Hepatocyte (in vitro differentiated cells): ENCODE data around the gene INS. TPM values are rescaled to one million over a fixed set of nuclear protein-coding genes. Genes with fewer than 3 reads are reported as not detected.
A peak's percentile ranks its signal among the peaks of the same experiment; 100 is the strongest.

Source experiments
- DNase-seq: peaks from one replicate; pipeline ENCODE4 v3.0.0-alpha.2; 2016; ENCODE audit warnings: low spot score
- H2AFZ ChIP-seq: fragments of 200-600 bp; sonication (generic); 2 replicates; pipeline ENCODE4 v1.6.0; 2016; ENCODE audit warnings: antibody characterized with exemption, mild to moderate bottlenecking
- H3K27ac ChIP-seq: fragments of 200-600 bp; sonication (generic); 2 replicates; pipeline ENCODE4 v1.5.1; 2016; ENCODE audit warnings: mild to moderate bottlenecking
- H3K27me3 ChIP-seq: fragments of 200-600 bp; sonication (generic); 2 replicates; pipeline ENCODE4 v1.6.1; 2016
- H3K36me3 ChIP-seq: fragments of 200-600 bp; sonication (generic); replicated peaks from 2 replicates; pipeline ENCODE4 v1.5.1; 2016; ENCODE audit warnings: low read depth; ENCODE audit not compliant: insufficient read depth
- H3K4me1 ChIP-seq: fragments of 200-600 bp; sonication (generic); 2 replicates; pipeline ENCODE4 v1.5.1; 2016; ENCODE audit warnings: mild to moderate bottlenecking, moderate library complexity; ENCODE audit not compliant: insufficient read depth
- H3K4me2 ChIP-seq: fragments of 200-600 bp; sonication (generic); 2 replicates; pipeline ENCODE4 v1.6.0; 2016
- H3K4me3 ChIP-seq: fragments of 200-600 bp; sonication (generic); 2 replicates; pipeline ENCODE4 v1.5.1; 2016; ENCODE audit warnings: mild to moderate bottlenecking
- H3K79me2 ChIP-seq: fragments of 200-600 bp; sonication (generic); 2 replicates; pipeline ENCODE4 v1.6.0; 2017; ENCODE audit warnings: mild to moderate bottlenecking
- H3K9me2 ChIP-seq: fragments of 200-600 bp; sonication (generic); replicated peaks from 2 replicates; pipeline ENCODE4 v1.6.0; 2017; ENCODE audit warnings: mild to moderate bottlenecking; ENCODE audit not compliant: insufficient read depth
- H3K9me3 ChIP-seq: fragments of 200-600 bp; sonication (generic); 2 replicates; pipeline ENCODE4 v1.5.1; 2016; ENCODE audit warnings: low read depth, mild to moderate bottlenecking
- H4K20me1 ChIP-seq: fragments of 200-600 bp; sonication (generic); 2 replicates; pipeline ENCODE4 v1.6.0; 2016; ENCODE audit warnings: mild to moderate bottlenecking; ENCODE audit not compliant: insufficient read depth, poor library complexity, severe bottlenecking
- CTCF ChIP-seq: fragments of 200-600 bp; sonication (generic); IDR thresholded peaks from 2 replicates; pipeline ENCODE4 v1.5.1; 2016; ENCODE audit warnings: antibody characterized with exemption, mild to moderate bottlenecking; ENCODE audit not compliant: poor library complexity
- EZH2 ChIP-seq: fragments of 200-600 bp; sonication (generic); IDR thresholded peaks from 2 replicates; pipeline ENCODE4 v1.6.1; 2016; ENCODE audit warnings: antibody characterized with exemption, mild to moderate bottlenecking, borderline replicate concordance
- EZH2phosphoT487 ChIP-seq: fragments of 200-600 bp; sonication (generic); IDR thresholded peaks from one replicate; pipeline ENCODE4 v1.6.1; 2018; ENCODE audit warnings: antibody characterized with exemption, mild to moderate bottlenecking, low read depth, moderate library complexity; ENCODE audit not compliant: unreplicated experiment, severe bottlenecking
- WGBS: methylation state at CpG from one replicate; pipeline ENCODE4 v1.1.6; 2016; ENCODE audit warnings: low lambda C conversion rate; ENCODE audit errors: missing lambda C conversion rate; 5-methylcytosine and 5-hydroxymethylcytosine counted together
- polyA plus RNA-seq: library from polyadenylated mRNA; unstranded; fragments of >200 nt; fragmentation: Nextera tagmentation; extraction: Ambion mirVana; gene quantifications from 2 replicates; pipeline ENCODE4 v1.2.1, GENCODE V29; 2016
- total RNA-seq: library from RNA; depleted of rRNA; stranded (reverse); fragments of >200 nt; gene quantifications from 2 replicates; pipeline ENCODE4 v1.2.3, GENCODE V29; 2014

The INS gene
- total and polyA plus RNA-seq, 2 experiments from 2014 or later = not detected

GRCh38 chr11:2209370-2209801 lies 48.4 kb upstream of the INS start:
- Histone ChIP-seq H3K27ac (no peak overlapping the region), H2AFZ (no peak overlapping the region), H3K9me3 (no peaks in the 10 kb centered on the region), H4K20me1 (no peaks in the 10 kb centered on the region), H3K36me3 (no peaks in the 10 kb centered on the region), H3K27me3 (no peaks in the 10 kb centered on the region), H3K4me3 (no peak overlapping the region), H3K79me2 (no peaks in the 10 kb centered on the region), H3K4me1 (peaks cover 38% of the 10 kb centered on the region), H3K4me2 (no peak overlapping the region), H3K9me2 (no peaks in the 10 kb centered on the region)
- 93% methylated on average over 9 of the region's 11 CpGs for WGBS
- TF ChIP-seq EZH2phosphoT487 = no peak
- TF ChIP-seq CTCF = no peak
- no peak for TF ChIP-seq EZH2
- no peak for DNase-seq

DNA sequence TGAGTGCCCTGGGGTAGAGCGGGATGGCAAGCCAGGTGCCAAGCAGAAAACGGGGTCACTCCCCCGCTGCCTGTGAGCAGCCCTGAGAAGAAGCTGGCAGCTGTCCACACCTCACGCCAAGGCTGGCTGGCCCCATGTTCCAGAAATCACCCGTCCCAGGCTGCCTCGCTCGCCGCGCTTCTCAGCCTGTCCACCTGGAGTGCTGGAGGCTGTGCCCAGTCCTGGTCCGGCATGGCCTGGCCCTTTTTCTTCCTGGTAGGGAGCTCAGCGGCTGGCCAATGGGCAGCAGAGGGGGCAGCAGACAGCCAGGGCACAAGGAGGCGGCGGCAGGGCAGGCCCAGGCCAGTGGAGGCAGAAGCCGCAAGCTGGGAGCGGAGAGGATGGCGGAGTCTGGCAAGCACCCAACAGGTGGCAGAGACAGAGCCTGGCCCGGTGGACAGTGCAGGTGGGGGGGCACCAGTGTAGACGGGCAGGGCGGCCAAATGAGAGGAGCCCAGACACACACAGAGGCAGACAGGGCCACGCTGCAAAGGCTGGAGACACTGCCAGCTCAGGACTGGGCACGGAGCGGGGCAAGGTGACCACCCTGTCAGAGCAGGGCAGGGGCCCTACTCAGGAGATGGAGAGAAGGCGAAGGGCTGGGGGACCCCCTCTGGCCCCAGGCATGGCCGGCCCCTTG lies 47.8 kb upstream of the INS start:
- Histone ChIP-seq H3K9me3 (no peaks in the 10 kb centered on the region), H4K20me1 (no peaks in the 10 kb centered on the region), H2AFZ (no peak overlapping the region), H3K79me2 (no peaks in the 10 kb centered on the region), H3K36me3 (no peaks in the 10 kb centered on the region), H3K27me3 (no peaks in the 10 kb centered on the region), H3K27ac (no peak overlapping the region), H3K9me2 (no peaks in the 10 kb centered on the region), H3K4me1 (peaks cover 34% of the 10 kb centered on the region), H3K4me2 (no peak overlapping the region), H3K4me3 (no peak overlapping the region)
- DNase-seq = no peak
- WGBS = 96% methylated on average over 24 of the region's 24 CpGs
- no peak for TF ChIP-seq EZH2
- TF ChIP-seq EZH2phosphoT487 = no peak
- peak; percentile 18 for TF ChIP-seq CTCF

- Histone ChIP-seq H2AFZ (no peak overlapping the region), H4K20me1 (no peaks in the 10 kb centered on the region), H3K9me3 (no peaks in the 10 kb centered on the region), H3K9me2 (no peaks in the 10 kb centered on the region), H3K4me2 (no peak overlapping the region), H3K27ac (no peak overlapping the region), H3K36me3 (no peaks in the 10 kb centered on the region), H3K27me3 (no peaks in the 10 kb centered on the region), H3K79me2 (no peaks in the 10 kb centered on the region), H3K4me1 (peaks cover 34% of the 10 kb centered on the region), H3K4me3 (no peak overlapping the region)
- 79% methylated on average over 23 of the region's 24 CpGs for WGBS
- TF ChIP-seq EZH2phosphoT487 = no peak
- no peak for TF ChIP-seq EZH2
- no peak for TF ChIP-seq CTCF
- DNase-seq = no peak
Observed at GRCh38 chr11:2207773-2208621, 47.0 kb upstream of the INS start.
